HCT116 (cell line): ENCODE measurements around the gene TPX2. TPM values are rescaled to one million over a fixed set of nuclear protein-coding genes. Genes with fewer than 3 reads are reported as not detected.

ENCODE experiments used
- ATAC-seq: fragments of 200-7000 bp; cut with Tn5 transposase; 2 replicates; pipeline ENCODE4 v1.9.1; 2020; ENCODE audit warnings: mild to moderate bottlenecking, moderate library complexity
- BruUV-seq: library from RNA; stranded (reverse); fragments of 400-500 nt; replicated peaks from 2 replicates; lab custom pipeline; 2021; lab: Mats Ljungman, UMichigan
- CTCF ChIA-PET: fragments of 300-600 bp; sonication (Branson Sonifier 250); formaldehyde crosslinking; loops from one replicate; lab custom pipeline; 2021; ENCODE audit warnings: antibody characterized with exemption; lab: Charles Lee
- POLR2A ChIA-PET: fragments of 300-600, 350-600 bp; sonication (Branson Sonifier 250); formaldehyde crosslinking; loops from one replicate; lab custom pipeline; 2021; ENCODE audit warnings: antibody characterized with exemption; lab: Charles Lee
- RAD21 ChIA-PET, 2 experiments: fragments of 300-600 bp; sonication (Branson Sonifier 250); formaldehyde crosslinking; loops; one replicate each; lab custom pipeline; 2023; ENCODE audit warnings: low total read pairs in 2 of 2; ENCODE audit not compliant: uncharacterized antibody in 2 of 2, unreplicated experiment in 2 of 2, low non-redundant PET in 1 of 2; lab: Charles Lee
- DNase-seq: peaks from one replicate; pipeline ENCODE4 v3.0.0-alpha.2; 2010; ENCODE audit warnings: low read depth, low spot score
- H2AFZ ChIP-seq: fragments of 200-600 bp; shearing (Covaris generic), sonication (generic); 2 replicates; pipeline ENCODE4 v1.6.1; 2017; ENCODE audit warnings: low read depth, mixed run types, mixed read lengths, antibody characterized with exemption, low read length; ENCODE audit not compliant: poor library complexity, severe bottlenecking
- H3K27ac ChIP-seq: 2 replicates; pipeline ENCODE4 v1.5.1; 2012; ENCODE audit warnings: low read depth, low read length
- H3K27me3 ChIP-seq: fragments of 200-600 bp; sonication (generic); 2 replicates; pipeline ENCODE4 v1.6.1; 2016; ENCODE audit warnings: mixed run types, low read length, mixed read lengths; ENCODE audit not compliant: insufficient read depth
- H3K36me3 ChIP-seq, 2 experiments: fragments of 200-500 bp in 1 of 2; fragments of 200-600 bp in 1 of 2; sonication (Bioruptor generic) in 1 of 2; sonication (generic) in 1 of 2; 2 replicates each; pipeline versions ENCODE4 v1.5.1 to v1.6.1; 2014 to 2016; ENCODE audit warnings: low read length in 2 of 2, inconsistent platforms in 1 of 2, mixed read lengths in 1 of 2, mixed run types in 1 of 2; ENCODE audit not compliant: insufficient read depth in 2 of 2, control insufficient read depth in 1 of 2
- H3K4me1 ChIP-seq, 2 experiments: fragments of 200-600 bp in 1 of 2; sonication (generic) in 1 of 2; 2 replicates each; pipeline versions ENCODE4 v1.5.1 to v1.6.1; 2012 to 2017; ENCODE audit warnings: low read length in 2 of 2, inconsistent platforms in 1 of 2, mild to moderate bottlenecking in 1 of 2, mixed read lengths in 1 of 2, mixed run types in 1 of 2, moderate library complexity in 1 of 2; ENCODE audit not compliant: insufficient read depth in 2 of 2, control insufficient read depth in 1 of 2
- H3K4me2 ChIP-seq: fragments of 200-600 bp; sonication (generic); 2 replicates; pipeline ENCODE4 v1.6.1; 2017; ENCODE audit warnings: mixed run types, low read length, mixed read lengths
- H3K4me3 ChIP-seq, 2 experiments: fragments of 200-600 bp in 1 of 2; sonication (generic) in 1 of 2; replicated peaks in 1 of 2; 2 replicates each; pipeline ENCODE4 v1.5.1; 2011 to 2016; ENCODE audit warnings: low read length in 2 of 2, control low read depth in 1 of 2, low read depth in 1 of 2, mild to moderate bottlenecking in 1 of 2, mixed read lengths in 1 of 2, mixed run types in 1 of 2
- H3K79me2 ChIP-seq: fragments of 200-600 bp; sonication (generic); 2 replicates; pipeline ENCODE4 v1.6.1; 2017; ENCODE audit warnings: mild to moderate bottlenecking, mixed run types, low read length, moderate library complexity, mixed read lengths; ENCODE audit not compliant: insufficient read depth
- H3K9ac ChIP-seq: fragments of 200-600 bp; sonication (generic); 2 replicates; pipeline ENCODE4 v1.6.1; 2016; ENCODE audit warnings: low read length, mixed read lengths
- H3K9me2 ChIP-seq: fragments of 200-600 bp; sonication (generic), shearing (Covaris generic); 2 replicates; pipeline ENCODE4 v1.6.1; 2017; ENCODE audit warnings: mixed run types, mild to moderate bottlenecking, moderate library complexity; ENCODE audit not compliant: insufficient read depth
- H3K9me3 ChIP-seq, 2 experiments: fragments of 200-500 bp in 1 of 2; fragments of 200-600 bp in 1 of 2; sonication (Bioruptor generic) in 1 of 2; sonication (generic) in 1 of 2; 2 replicates each; pipeline ENCODE4 v1.6.1; 2014 to 2017; ENCODE audit warnings: low read length in 2 of 2, mixed read lengths in 2 of 2, inconsistent platforms in 1 of 2, low read depth in 1 of 2, mild to moderate bottlenecking in 1 of 2, mixed run types in 1 of 2, moderate library complexity in 1 of 2; ENCODE audit not compliant: control insufficient read depth in 1 of 2, insufficient read depth in 1 of 2
- H4K20me1 ChIP-seq: fragments of 200-600 bp; sonication (generic), shearing (Covaris generic); 2 replicates; pipeline ENCODE4 v1.6.1; 2017; ENCODE audit warnings: mixed run types, mild to moderate bottlenecking, moderate library complexity; ENCODE audit not compliant: insufficient read depth
- CBX3 ChIP-seq: IDR thresholded peaks from 2 replicates; pipeline ENCODE4 v1.6.1; 2012; ENCODE audit warnings: low read depth
- CEBPB ChIP-seq: IDR thresholded peaks from 2 replicates; pipeline ENCODE4 v1.6.1; 2012; ENCODE audit warnings: low read depth
- EGR1 ChIP-seq: IDR thresholded peaks from 2 replicates; pipeline ENCODE4 v1.6.1; 2012; ENCODE audit warnings: low read depth
- EZH2 ChIP-seq: fragments of 200-600 bp; sonication (generic); IDR thresholded peaks from 2 replicates; pipeline ENCODE4 v1.6.1; 2017; ENCODE audit warnings: antibody characterized with exemption, mixed run types
- EZH2phosphoT487 ChIP-seq: fragments of 200-600 bp; IDR thresholded peaks from 2 replicates; pipeline ENCODE4 v1.6.1; 2018; ENCODE audit warnings: antibody characterized with exemption, borderline replicate concordance
- FOSL1 ChIP-seq: IDR thresholded peaks from 2 replicates; pipeline ENCODE4 v1.6.1; 2012; ENCODE audit warnings: low read depth
- POLR2A ChIP-seq: IDR thresholded peaks from 2 replicates; pipeline ENCODE4 v1.7.0; 2011; ENCODE audit warnings: borderline replicate concordance; ENCODE audit not compliant: insufficient read depth, insufficient read length; ENCODE audit errors: extremely low read depth
- POLR2AphosphoS5 ChIP-seq: IDR thresholded peaks from 2 replicates; pipeline ENCODE4 v1.6.1; 2011; ENCODE audit warnings: mild to moderate bottlenecking, low read depth, low read length, moderate library complexity
- RAD21 ChIP-seq: IDR thresholded peaks from 2 replicates; pipeline ENCODE4 v1.6.1; 2012; ENCODE audit warnings: low read depth, mild to moderate bottlenecking
- SIN3A ChIP-seq: IDR thresholded peaks from 2 replicates; pipeline ENCODE4 v1.6.1; 2012; ENCODE audit warnings: low read depth
- SP1 ChIP-seq: IDR thresholded peaks from 2 replicates; pipeline ENCODE4 v1.6.1; 2012; ENCODE audit warnings: low read depth
- SRF ChIP-seq: IDR thresholded peaks from 2 replicates; pipeline ENCODE4 v1.6.1; 2012; ENCODE audit warnings: low read depth
- TCF7L2 ChIP-seq: IDR thresholded peaks from 2 replicates; pipeline ENCODE4 v1.7.0; 2011; ENCODE audit warnings: borderline replicate concordance, inconsistent platforms; ENCODE audit not compliant: insufficient read depth, insufficient read length; ENCODE audit errors: extremely low read depth
- ZFX ChIP-seq: fragments of 450-650 bp; IDR thresholded peaks from 2 replicates; pipeline ENCODE4 v1.6.1; 2017
- intact Hi-C: fragments of 100-400 bp; cut with micrococcal nuclease; formaldehyde crosslinking; loops from 2 replicates; pipeline ENCODE4 v1.10.0; 2022
- total RNA-seq: library from RNA; stranded (reverse); gene quantifications from one replicate; pipeline ENCODE4 v1.2.1, GENCODE V29; 2021; ENCODE audit not compliant: unreplicated experiment
- TF ChIP-seq, protein P1 (sequence below): IDR thresholded peaks from 2 replicates; pipeline ENCODE4 v1.6.1; 2012; ENCODE audit warnings: low read depth
- TF ChIP-seq, protein P2 (sequence below): IDR thresholded peaks from 2 replicates; pipeline ENCODE4 v1.6.1; 2011; ENCODE audit warnings: mild to moderate bottlenecking, low read length, moderate library complexity; ENCODE audit not compliant: insufficient replicate concordance; ENCODE audit errors: extremely low read depth
- TF ChIP-seq, protein P3 (sequence below), 3 experiments: fragments of 200-600 bp in 1 of 3; sonication (generic) in 1 of 3; IDR thresholded peaks in 2 of 3; conservative IDR thresholded peaks in 1 of 3; 2 replicates each; pipeline ENCODE4 v1.5.1; 2012 to 2017; ENCODE audit warnings: low read depth in 2 of 3, low read length in 2 of 3, antibody characterized with exemption in 1 of 3, borderline replicate concordance in 1 of 3, control low read depth in 1 of 3, mild to moderate bottlenecking in 1 of 3, mixed read lengths in 1 of 3, mixed run types in 1 of 3, moderate library complexity in 1 of 3; ENCODE audit not compliant: insufficient read depth in 1 of 3
- TF ChIP-seq, protein P4 (sequence below): IDR thresholded peaks from 2 replicates; pipeline ENCODE4 v1.6.1; 2012

The TPX2 gene
- total RNA-seq, 1 experiment from 2014 or later = 163 TPM

DNA sequence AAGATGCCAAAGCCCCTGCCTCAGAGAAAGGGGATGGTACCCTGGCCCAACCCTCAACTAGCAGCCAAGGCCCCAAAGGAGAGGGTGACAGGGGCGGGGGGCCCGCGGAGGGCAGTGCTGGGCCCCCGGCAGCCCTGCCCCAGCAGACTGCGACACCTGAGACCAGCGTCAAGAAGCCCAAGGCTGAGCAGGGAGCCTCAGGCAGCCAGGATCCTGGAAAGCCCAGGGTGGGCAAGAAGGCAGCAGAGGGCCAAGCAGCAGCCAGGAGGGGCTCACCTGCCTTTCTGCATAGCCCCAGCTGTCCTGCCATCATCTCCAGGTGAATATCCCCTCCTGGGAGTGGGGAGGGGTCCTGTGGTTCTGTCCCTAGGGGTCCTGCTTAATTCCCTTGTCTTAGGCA lies 81.1 kb downstream of the TPX2 start:
- CTCF ChIA-PET = no interaction called here
- H3K36me3 ChIP-seq = no peaks in the 10 kb centered on the region
- no peak overlapping the region for H3K9ac ChIP-seq
- H3K4me2 ChIP-seq = no peak overlapping the region
- H3K9me3 ChIP-seq = no peaks in the 10 kb centered on the region
- intact Hi-C loops = no loop called here
- ATAC-seq (no peak), DNase-seq (no peak)
- no TSS peak for BruUV-seq
- H3K79me2 ChIP-seq = no peaks in the 10 kb centered on the region
- no peaks in the 10 kb centered on the region for H3K9me2 ChIP-seq
- no peak overlapping the region for H2AFZ ChIP-seq
- H3K4me3 ChIP-seq = no peak overlapping the region
- RAD21 ChIA-PET = interaction anchor here in 1 of 2 experiments (0.6 kb wide), 1 partner anchor 20 kb away, joined by 4 read pairs; no protein-coding TSS in a partner anchor
- TF ChIP-seq SP1 (no peak), EZH2 (no peak), CEBPB (no peak), TCF7L2 (no peak), RAD21 (no peak), FOSL1 (no peak), SIN3A (no peak), SRF (no peak), CBX3 (no peak), ZFX (no peak), POLR2AphosphoS5 (no peak), EZH2phosphoT487 (no peak), EGR1 (no peak), POLR2A (no peak)
- TF ChIP-seq, protein P1, sequence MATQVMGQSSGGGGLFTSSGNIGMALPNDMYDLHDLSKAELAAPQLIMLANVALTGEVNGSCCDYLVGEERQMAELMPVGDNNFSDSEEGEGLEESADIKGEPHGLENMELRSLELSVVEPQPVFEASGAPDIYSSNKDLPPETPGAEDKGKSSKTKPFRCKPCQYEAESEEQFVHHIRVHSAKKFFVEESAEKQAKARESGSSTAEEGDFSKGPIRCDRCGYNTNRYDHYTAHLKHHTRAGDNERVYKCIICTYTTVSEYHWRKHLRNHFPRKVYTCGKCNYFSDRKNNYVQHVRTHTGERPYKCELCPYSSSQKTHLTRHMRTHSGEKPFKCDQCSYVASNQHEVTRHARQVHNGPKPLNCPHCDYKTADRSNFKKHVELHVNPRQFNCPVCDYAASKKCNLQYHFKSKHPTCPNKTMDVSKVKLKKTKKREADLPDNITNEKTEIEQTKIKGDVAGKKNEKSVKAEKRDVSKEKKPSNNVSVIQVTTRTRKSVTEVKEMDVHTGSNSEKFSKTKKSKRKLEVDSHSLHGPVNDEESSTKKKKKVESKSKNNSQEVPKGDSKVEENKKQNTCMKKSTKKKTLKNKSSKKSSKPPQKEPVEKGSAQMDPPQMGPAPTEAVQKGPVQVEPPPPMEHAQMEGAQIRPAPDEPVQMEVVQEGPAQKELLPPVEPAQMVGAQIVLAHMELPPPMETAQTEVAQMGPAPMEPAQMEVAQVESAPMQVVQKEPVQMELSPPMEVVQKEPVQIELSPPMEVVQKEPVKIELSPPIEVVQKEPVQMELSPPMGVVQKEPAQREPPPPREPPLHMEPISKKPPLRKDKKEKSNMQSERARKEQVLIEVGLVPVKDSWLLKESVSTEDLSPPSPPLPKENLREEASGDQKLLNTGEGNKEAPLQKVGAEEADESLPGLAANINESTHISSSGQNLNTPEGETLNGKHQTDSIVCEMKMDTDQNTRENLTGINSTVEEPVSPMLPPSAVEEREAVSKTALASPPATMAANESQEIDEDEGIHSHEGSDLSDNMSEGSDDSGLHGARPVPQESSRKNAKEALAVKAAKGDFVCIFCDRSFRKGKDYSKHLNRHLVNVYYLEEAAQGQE = no peak
- TF ChIP-seq, protein P2, sequence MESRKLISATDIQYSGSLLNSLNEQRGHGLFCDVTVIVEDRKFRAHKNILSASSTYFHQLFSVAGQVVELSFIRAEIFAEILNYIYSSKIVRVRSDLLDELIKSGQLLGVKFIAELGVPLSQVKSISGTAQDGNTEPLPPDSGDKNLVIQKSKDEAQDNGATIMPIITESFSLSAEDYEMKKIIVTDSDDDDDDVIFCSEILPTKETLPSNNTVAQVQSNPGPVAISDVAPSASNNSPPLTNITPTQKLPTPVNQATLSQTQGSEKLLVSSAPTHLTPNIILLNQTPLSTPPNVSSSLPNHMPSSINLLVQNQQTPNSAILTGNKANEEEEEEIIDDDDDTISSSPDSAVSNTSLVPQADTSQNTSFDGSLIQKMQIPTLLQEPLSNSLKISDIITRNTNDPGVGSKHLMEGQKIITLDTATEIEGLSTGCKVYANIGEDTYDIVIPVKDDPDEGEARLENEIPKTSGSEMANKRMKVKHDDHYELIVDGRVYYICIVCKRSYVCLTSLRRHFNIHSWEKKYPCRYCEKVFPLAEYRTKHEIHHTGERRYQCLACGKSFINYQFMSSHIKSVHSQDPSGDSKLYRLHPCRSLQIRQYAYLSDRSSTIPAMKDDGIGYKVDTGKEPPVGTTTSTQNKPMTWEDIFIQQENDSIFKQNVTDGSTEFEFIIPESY = no peak
- TF ChIP-seq, protein P3, sequence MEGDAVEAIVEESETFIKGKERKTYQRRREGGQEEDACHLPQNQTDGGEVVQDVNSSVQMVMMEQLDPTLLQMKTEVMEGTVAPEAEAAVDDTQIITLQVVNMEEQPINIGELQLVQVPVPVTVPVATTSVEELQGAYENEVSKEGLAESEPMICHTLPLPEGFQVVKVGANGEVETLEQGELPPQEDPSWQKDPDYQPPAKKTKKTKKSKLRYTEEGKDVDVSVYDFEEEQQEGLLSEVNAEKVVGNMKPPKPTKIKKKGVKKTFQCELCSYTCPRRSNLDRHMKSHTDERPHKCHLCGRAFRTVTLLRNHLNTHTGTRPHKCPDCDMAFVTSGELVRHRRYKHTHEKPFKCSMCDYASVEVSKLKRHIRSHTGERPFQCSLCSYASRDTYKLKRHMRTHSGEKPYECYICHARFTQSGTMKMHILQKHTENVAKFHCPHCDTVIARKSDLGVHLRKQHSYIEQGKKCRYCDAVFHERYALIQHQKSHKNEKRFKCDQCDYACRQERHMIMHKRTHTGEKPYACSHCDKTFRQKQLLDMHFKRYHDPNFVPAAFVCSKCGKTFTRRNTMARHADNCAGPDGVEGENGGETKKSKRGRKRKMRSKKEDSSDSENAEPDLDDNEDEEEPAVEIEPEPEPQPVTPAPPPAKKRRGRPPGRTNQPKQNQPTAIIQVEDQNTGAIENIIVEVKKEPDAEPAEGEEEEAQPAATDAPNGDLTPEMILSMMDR (IDR thresholded peaks at IDR 0.05 in 2 of 3, conservative IDR thresholded peaks at IDR 0.05 in 1 of 3; ENCODE audit: borderline replicate concordance in 1 of 3, insufficient read depth in 1 of 3, low read depth in 2 of 3, low read length in 2 of 3) = no peak
- TF ChIP-seq, protein P4, sequence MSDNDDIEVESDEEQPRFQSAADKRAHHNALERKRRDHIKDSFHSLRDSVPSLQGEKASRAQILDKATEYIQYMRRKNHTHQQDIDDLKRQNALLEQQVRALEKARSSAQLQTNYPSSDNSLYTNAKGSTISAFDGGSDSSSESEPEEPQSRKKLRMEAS = no peak
- peaks cover 0 to 9% of the 10 kb centered on the region in 2 experiments; a peak in 1 of 4 replicates for H3K4me1 ChIP-seq
- no peak overlapping the region for H3K27ac ChIP-seq
- no peaks in the 10 kb centered on the region for H4K20me1 ChIP-seq
- no peaks in the 10 kb centered on the region for H3K27me3 ChIP-seq
- POLR2A ChIA-PET = no interaction called here
